Right lobe of liver (tissue), 6 donors: Measurements from ENCODE around the gene LRRK2. TPM values are rescaled to one million over a fixed set of nuclear protein-coding genes. Genes with fewer than 3 reads are reported as not detected.
A peak's percentile ranks its signal among the peaks of the same experiment; 100 is the strongest.

Experiments
- ATAC-seq, 4 donors: fragments of 200-7000 bp; cut with Tn5 transposase; one replicate each; pipeline ENCODE4 v1.9.1; 2020; ENCODE audit warnings: mild to moderate bottlenecking in 4 of 4, moderate library complexity in 4 of 4
- DNase-seq, 3 donors: peaks; one replicate each; pipeline ENCODE4 v3.0.0-alpha.2; 2020
- H3K27ac ChIP-seq, 3 donors: fragments of 200-600 bp; one replicate each; pipeline ENCODE4 v1.8.0; 2022
- H3K27me3 ChIP-seq, 2 donors: fragments of 200-600 bp; one replicate each; pipeline ENCODE4 v1.8.0; 2022
- H3K36me3 ChIP-seq, 4 donors: fragments of 200-600 bp; sonication (generic) in 1 of 4; one replicate each; pipeline versions ENCODE4 v1.5.1 to v1.8.0; 2017 to 2022; ENCODE audit warnings: control low read depth in 1 of 4
- H3K4me1 ChIP-seq, 4 donors: fragments of 200-600 bp; sonication (generic) in 1 of 4; one replicate each; pipeline versions ENCODE4 v1.5.1 to v1.8.0; 2017 to 2022; ENCODE audit warnings: control low read depth in 1 of 4
- H3K4me3 ChIP-seq, 3 donors: fragments of 200-600 bp; one replicate each; pipeline ENCODE4 v1.8.0; 2022
- H3K9me3 ChIP-seq, 4 donors: fragments of 200-600 bp; sonication (generic) in 1 of 4; one replicate each; pipeline versions ENCODE4 v1.5.1 to v1.8.0; 2017 to 2022; ENCODE audit warnings: control low read depth in 1 of 4
- POLR2A ChIP-seq: fragments of 450-650 bp; IDR thresholded peaks from one replicate; pipeline ENCODE4 v1.6.1; 2017; ENCODE audit warnings: antibody characterized with exemption, mild to moderate bottlenecking
- WGBS: methylation state at CpG from one replicate; pipeline ENCODE4 v1.1.6; 2018; ENCODE audit warnings: low coverage, low lambda C conversion rate; ENCODE audit not compliant: insufficient coverage; ENCODE audit errors: missing lambda C conversion rate; 5-methylcytosine and 5-hydroxymethylcytosine counted together
- intact Hi-C, 2 donors: fragments of 100-400 bp; cut with DNase I; formaldehyde crosslinking; loops; one replicate each; pipeline versions ENCODE4 v1.11.2 to v1.14.1; 2022
- total RNA-seq, 6 experiments: library from RNA; depleted of rRNA in 2 of 6; stranded (reverse); fragments of >200 nt in 2 of 6; fragmentation: NEBNext Ultra II Directional in 3 of 6; extraction: Animal tissue kit (Norgen Biotek cat#: 25700) in 3 of 6; gene quantifications; one replicate each; pipeline versions ENCODE4 v1.1.0 to v1.2.4, GENCODE V29; 2016 to 2023
- TF ChIP-seq, protein P1 (sequence below), 4 donors: fragments of 200-600 bp in 3 of 4; fragments of 450-650 bp in 1 of 4; IDR thresholded peaks; one replicate each; pipeline versions ENCODE4 v1.5.1 to v1.8.0; 2016 to 2022; ENCODE audit warnings: antibody characterized with exemption in 4 of 4, mild to moderate bottlenecking in 2 of 4
- donor health status: DM: no; HTN: yes; CAD: no.
- donor health status: DM: no; HTN: no; CAD: no.
- donor health status: DM: no; HTN: no; CAD: no.
- donor health status: DM: no; HTN: yes; CAD: no.
- donor health status: DM: no; HTN: yes; CAD: no.

LRRK2 gene
- total RNA-seq, 6 experiments from 2014 or later: 4.1 to 19.1 (median 6.1) TPM

DNA sequence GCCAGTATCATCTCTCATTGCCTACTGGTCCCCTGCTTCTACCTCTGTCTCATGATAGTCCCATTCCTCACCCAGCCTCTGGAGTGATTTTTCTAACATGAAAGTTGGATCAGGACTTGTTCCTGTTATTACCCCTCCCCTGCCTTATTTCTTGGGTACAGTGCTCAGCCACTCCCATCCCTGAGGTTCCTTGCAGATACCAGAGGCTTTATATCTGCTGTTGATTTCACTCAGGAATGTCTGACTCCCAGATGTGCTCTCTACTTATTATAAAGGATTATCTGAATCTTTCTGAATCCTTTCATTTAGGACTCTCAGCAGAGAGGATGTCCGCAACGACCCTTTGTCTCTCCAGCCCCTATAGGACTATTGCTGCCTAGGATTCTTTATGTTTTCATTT lies 111.2 kb downstream of the LRRK2 start:
- no peaks in the 10 kb centered on the region for H3K9me3 ChIP-seq
- intact Hi-C loops: no loop called here
- no peak for TF ChIP-seq POLR2A
- no peak for ATAC-seq
- no peak overlapping the region for H3K4me3 ChIP-seq
- H3K27me3 ChIP-seq: no peaks in the 10 kb centered on the region
- H3K27ac ChIP-seq: no peak overlapping the region
- WGBS: 72% methylated on average over 2 of the region's 2 CpGs
- DNase-seq: no peak
- no peaks in the 10 kb centered on the region for H3K4me1 ChIP-seq
- H3K36me3 ChIP-seq: peaks cover 0 to 16% (median 1%) of the 10 kb centered on the region in 4 donors

DNA sequence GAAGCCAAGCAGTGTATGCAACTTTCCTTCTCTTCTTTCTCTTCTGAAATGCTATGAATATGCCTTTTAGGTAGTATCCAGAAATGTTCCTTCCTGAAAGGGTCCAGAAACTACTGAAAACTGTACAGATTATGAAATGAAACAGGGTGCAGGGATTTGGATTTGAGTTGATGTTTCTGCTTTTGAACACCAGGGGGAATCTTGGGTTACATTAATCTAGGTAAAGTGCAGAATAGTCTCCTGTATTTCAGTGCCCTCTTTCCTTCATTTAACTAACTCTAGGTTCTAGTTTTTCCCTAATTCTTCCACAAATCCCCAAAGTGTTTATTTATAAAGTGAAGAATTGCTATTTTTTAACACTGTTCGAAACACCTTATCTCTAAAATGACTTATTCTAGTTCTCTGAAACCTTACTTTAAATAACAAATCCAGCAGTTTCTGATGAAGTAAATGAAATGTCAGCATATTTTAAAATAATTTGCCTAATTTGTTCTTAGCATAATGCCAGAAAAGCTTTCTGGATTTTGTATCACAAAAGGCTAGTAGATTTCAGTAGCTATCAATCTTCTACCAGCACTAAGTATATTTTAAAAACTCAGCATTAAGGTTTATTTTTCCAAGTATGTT lies 111.9 kb downstream of the LRRK2 start:
- H3K27ac ChIP-seq: no peak overlapping the region
- no peak overlapping the region for H3K4me3 ChIP-seq
- ATAC-seq: peak; percentile 50 to 65 (median 64)
- H3K27me3 ChIP-seq: no peaks in the 10 kb centered on the region
- no peaks in the 10 kb centered on the region for H3K9me3 ChIP-seq
- peaks cover 0 to 16% (median under 1%) of the 10 kb centered on the region in 4 donors for H3K36me3 ChIP-seq
- H3K4me1 ChIP-seq: no peaks in the 10 kb centered on the region
- intact Hi-C loops: no loop called here
- DNase-seq: no peak
- WGBS: 64% methylated on average over 1 of the region's 1 CpG
- TF ChIP-seq POLR2A: no peak
- TF ChIP-seq, protein P1, sequence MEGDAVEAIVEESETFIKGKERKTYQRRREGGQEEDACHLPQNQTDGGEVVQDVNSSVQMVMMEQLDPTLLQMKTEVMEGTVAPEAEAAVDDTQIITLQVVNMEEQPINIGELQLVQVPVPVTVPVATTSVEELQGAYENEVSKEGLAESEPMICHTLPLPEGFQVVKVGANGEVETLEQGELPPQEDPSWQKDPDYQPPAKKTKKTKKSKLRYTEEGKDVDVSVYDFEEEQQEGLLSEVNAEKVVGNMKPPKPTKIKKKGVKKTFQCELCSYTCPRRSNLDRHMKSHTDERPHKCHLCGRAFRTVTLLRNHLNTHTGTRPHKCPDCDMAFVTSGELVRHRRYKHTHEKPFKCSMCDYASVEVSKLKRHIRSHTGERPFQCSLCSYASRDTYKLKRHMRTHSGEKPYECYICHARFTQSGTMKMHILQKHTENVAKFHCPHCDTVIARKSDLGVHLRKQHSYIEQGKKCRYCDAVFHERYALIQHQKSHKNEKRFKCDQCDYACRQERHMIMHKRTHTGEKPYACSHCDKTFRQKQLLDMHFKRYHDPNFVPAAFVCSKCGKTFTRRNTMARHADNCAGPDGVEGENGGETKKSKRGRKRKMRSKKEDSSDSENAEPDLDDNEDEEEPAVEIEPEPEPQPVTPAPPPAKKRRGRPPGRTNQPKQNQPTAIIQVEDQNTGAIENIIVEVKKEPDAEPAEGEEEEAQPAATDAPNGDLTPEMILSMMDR (IDR thresholded peaks at IDR 0.05): peak; percentile 31 to 49 (median 44)

- TF ChIP-seq, protein P1 (IDR thresholded peaks at IDR 0.05): no peak
- no peak for TF ChIP-seq POLR2A
- H3K4me1 ChIP-seq: no peaks in the 10 kb centered on the region
- H3K36me3 ChIP-seq: peaks cover 0 to 16% (median under 1%) of the 10 kb centered on the region in 4 donors
- H3K27me3 ChIP-seq: no peaks in the 10 kb centered on the region
- H3K4me3 ChIP-seq: no peak overlapping the region
- 60% methylated on average over 1 of the region's 1 CpG for WGBS
- ATAC-seq: no peak
- H3K9me3 ChIP-seq: no peaks in the 10 kb centered on the region
- H3K27ac ChIP-seq: no peak overlapping the region
- no peak for DNase-seq
- intact Hi-C loops: no loop called here
Observed at GRCh38 chr12:40338071-40338470, 113.3 kb downstream of the LRRK2 start.

DNA sequence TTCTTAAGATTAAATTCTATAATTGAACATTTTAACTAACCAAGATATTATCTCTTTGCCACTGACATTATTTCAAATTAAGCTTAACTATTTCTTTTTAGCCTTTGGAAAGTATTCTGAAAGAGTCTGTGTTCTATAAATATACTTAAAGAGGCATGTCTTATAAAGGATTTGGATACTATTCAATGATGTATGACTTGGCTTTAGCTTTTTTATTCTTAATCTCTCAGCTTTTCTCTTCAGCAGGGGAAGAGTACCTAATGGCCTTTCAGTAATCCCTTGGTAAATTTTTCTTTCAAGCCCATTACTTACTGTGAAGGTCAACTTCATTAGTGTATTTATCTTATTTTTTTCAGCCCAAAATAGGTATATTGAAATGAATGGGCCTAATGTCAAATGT lies 113.8 kb downstream of the LRRK2 start:
- DNase-seq (no peak), ATAC-seq (no peak)
- H3K27me3 ChIP-seq: no peaks in the 10 kb centered on the region
- no peak overlapping the region for H3K27ac ChIP-seq
- TF ChIP-seq POLR2A: no peak
- TF ChIP-seq, protein P1 (IDR thresholded peaks at IDR 0.05): no peak
- intact Hi-C loops: no loop called here
- H3K36me3 ChIP-seq: peaks cover 0 to 16% (median under 1%) of the 10 kb centered on the region in 4 donors
- H3K4me3 ChIP-seq: no peak overlapping the region
- no peaks in the 10 kb centered on the region for H3K9me3 ChIP-seq
- no peaks in the 10 kb centered on the region for H3K4me1 ChIP-seq

GRCh38 chr12:40342010-40342409 lies 117.2 kb downstream of the LRRK2 start:
- no peak overlapping the region for H3K4me3 ChIP-seq
- H3K9me3 ChIP-seq: no peaks in the 10 kb centered on the region
- WGBS: 70% methylated on average over 2 of the region's 2 CpGs
- peaks cover 0 to 11% (median under 1%) of the 10 kb centered on the region in 4 donors for H3K36me3 ChIP-seq
- no peak overlapping the region for H3K27ac ChIP-seq
- no peaks in the 10 kb centered on the region for H3K27me3 ChIP-seq
- peak in 3 of 4 donors; percentile 26 to 52 (median 44) for ATAC-seq
- TF ChIP-seq POLR2A: no peak
- TF ChIP-seq, protein P1 (IDR thresholded peaks at IDR 0.05): no peak
- intact Hi-C loops: no loop called here
- DNase-seq: no peak
- no peaks in the 10 kb centered on the region for H3K4me1 ChIP-seq
